Activated effector memory CD4-positive, alpha-beta T cell treated with anti-CD3 and anti-CD28 coated beads, Interleukin-2, amount 50 U/mL, for 16 hours (primary cell): ENCODE measurements around the gene LRRC18.
A peak's percentile ranks its signal among the peaks of the same experiment; 100 is the strongest.

Source experiments
- DNase-seq: peaks from one replicate; pipeline ENCODE4 v3.0.0-alpha.2; 2020

Gene LRRC18

GRCh38 chr10:48939790-48940325, at the start of gene LRRC18:
TSS of gene LRRC18 (minus strand) at chr10:48939840. CDS start at chr10:48914155, 25,685 bp downstream.
- no peak for DNase-seq

- no peak for DNase-seq
These were observed 46.0 kb upstream of the LRRC18 start for GRCh38 chr10:48985621-48986158.

GRCh38 chr10:48983648-48984351, 44.2 kb upstream of the LRRC18 start:
- no peak for DNase-seq

GRCh38 chr10:48982584-48982983, 42.9 kb upstream of the LRRC18 start:
- DNase-seq = no peak

- peak; percentile 76 for DNase-seq
These were observed 41.8 kb upstream of the LRRC18 start for GRCh38 chr10:48981310-48981907.

GRCh38 chr10:48978318-48978717, 38.7 kb upstream of the LRRC18 start:
- no peak for DNase-seq

GRCh38 chr10:48976196-48976595, 36.6 kb upstream of the LRRC18 start:
- DNase-seq = no peak

- DNase-seq = no peak
These were observed 35.0 kb upstream of the LRRC18 start for GRCh38 chr10:48974510-48975156.

- DNase-seq = no peak
These were observed 33.4 kb upstream of the LRRC18 start for GRCh38 chr10:48973065-48973464.

GRCh38 chr10:48970654-48971053, 31.0 kb upstream of the LRRC18 start:
- no peak for DNase-seq

- DNase-seq = no peak
These were observed 30.4 kb upstream of the LRRC18 start for GRCh38 chr10:48970046-48970445.

- no peak for DNase-seq
These were observed 28.4 kb upstream of the LRRC18 start for GRCh38 chr10:48968036-48968435.

GRCh38 chr10:48965460-48965859, 25.8 kb upstream of the LRRC18 start:
- no peak for DNase-seq

- no peak for DNase-seq
These were observed 24.4 kb upstream of the LRRC18 start for GRCh38 chr10:48964038-48964437.

- DNase-seq = no peak
These were observed 19.1 kb upstream of the LRRC18 start for GRCh38 chr10:48958598-48959190.

GRCh38 chr10:48957361-48958151, 17.9 kb upstream of the LRRC18 start:
- no peak for DNase-seq

GRCh38 chr10:48951707-48952106, 12.1 kb upstream of the LRRC18 start:
- no peak for DNase-seq

GRCh38 chr10:48948470-48949037, 8.9 kb upstream of the LRRC18 start:
- DNase-seq = no peak

GRCh38 chr10:48947690-48948469, 8.2 kb upstream of the LRRC18 start:
- peak; percentile 1 for DNase-seq

GRCh38 chr10:48946891-48947500, 7.4 kb upstream of the LRRC18 start:
- no peak for DNase-seq

- DNase-seq = no peak
These were observed 6.7 kb upstream of the LRRC18 start for GRCh38 chr10:48946332-48946731.
